Activated CD8-positive, alpha-beta memory T cell treated with anti-CD3 and anti-CD28 coated beads, Interleukin-2, amount 10 ng/mL, durations not matched to agents 7 days and 5 days (primary cell): ENCODE measurements around the gene MFAP3. TPM values are rescaled to one million over a fixed set of nuclear protein-coding genes. Genes with fewer than 3 reads are reported as not detected.

Experiments
- total RNA-seq, 2 experiments: library from RNA; stranded (reverse); gene quantifications; one replicate each; pipeline ENCODE4 v1.2.3, GENCODE V29; 2021

The MFAP3 gene
- total RNA-seq, 2 experiments from 2014 or later: 23.3 to 26.1 TPM

Other genes starting within 250 kb of the MFAP3 start
- 10 to 100 TPM; 22.3 to 27.0 TPM for gene FAM114A2, start 57 bp upstream of the MFAP3 start, total RNA-seq
- 10 to 100 TPM; 28.4 to 34.8 TPM for gene GALNT10, start 151.8 kb downstream of the MFAP3 start, total RNA-seq